GM21786 (cell line): Measurements from ENCODE around the gene GLIS1.

Experiments
- ATAC-seq: cut with Tn5 transposase; IDR thresholded peaks from one replicate; pipeline ENCODE4 v1.9.1; 2021; ENCODE audit not compliant: unreplicated experiment

Gene GLIS1

DNA sequence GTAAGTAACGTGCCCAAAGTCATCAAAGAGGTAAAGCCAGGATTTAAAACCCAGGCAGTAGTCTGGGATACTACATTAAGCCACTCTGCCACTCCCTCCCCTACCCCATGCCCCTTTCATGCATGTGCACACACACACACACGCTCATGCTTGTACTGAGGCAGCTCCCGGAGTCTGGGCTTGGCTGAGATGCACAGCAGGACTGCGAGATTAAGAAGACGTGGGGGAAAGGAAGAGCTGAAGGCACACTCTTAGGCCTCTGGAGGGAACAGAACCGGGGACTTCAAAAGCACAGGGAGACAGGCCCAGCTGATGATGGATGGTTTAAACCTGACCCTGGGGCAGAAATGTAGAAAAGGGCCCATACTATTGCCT lies 98.3 kb downstream of the GLIS1 start:
- no peak for ATAC-seq

DNA sequence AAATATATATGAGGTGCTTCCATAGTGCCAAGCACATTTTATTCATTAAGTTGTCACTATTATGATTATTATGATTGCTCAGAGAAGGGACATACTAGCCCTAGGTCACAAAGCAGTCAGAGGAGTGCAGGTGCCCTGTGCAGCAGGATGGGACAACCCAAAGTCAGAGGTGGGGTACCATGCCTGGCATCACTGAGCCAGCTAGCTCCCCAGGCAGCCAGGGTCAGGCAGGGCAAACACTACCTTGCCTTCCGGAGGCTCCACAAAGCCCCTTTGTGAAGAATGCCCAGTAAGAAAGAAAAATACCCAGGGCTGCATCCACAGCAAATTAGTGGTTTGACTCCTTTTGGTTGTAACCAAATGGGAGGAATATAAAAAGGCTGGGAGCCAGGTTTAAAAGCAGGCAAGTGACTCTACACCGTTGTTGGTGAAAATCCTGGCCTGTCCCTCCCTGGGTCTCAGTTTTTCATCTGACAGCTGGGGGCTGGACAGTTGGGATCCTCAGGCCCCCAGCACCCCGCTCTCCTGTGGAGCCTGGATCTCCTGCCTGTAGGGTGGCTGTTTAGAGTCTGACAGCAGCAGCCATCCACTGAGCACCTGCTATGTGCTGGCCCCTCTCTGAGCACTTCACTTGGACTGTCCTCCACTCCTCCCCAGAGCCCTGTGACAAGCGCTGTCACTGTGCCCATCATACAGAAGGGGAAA lies 98.8 kb downstream of the GLIS1 start:
- ATAC-seq = no peak

DNA sequence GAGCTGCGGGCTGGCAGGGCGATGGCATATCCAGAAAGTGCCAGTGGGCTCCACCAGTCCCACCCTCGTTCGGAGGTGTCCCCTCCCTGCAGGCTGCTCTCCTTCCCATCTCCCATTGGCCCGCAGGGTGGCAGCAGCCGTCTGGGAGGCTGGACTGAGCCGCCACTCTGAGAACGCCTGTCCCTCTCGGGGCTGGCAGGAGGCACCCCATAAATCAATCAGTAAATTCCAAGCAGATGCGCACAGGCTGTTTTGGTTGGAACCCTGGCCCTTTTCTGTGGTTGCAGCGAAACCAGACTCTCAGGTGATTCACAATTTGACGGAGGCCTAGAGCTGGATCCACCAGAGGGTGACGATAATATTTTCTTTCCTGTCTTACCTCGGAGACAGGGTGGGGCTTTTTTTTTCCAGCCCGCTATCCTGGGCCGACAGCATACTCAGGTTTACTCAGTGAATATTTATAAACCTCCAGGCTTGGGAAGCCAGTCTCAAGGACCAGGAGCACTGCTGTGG lies 99.7 kb downstream of the GLIS1 start:
- ATAC-seq = no peak

DNA sequence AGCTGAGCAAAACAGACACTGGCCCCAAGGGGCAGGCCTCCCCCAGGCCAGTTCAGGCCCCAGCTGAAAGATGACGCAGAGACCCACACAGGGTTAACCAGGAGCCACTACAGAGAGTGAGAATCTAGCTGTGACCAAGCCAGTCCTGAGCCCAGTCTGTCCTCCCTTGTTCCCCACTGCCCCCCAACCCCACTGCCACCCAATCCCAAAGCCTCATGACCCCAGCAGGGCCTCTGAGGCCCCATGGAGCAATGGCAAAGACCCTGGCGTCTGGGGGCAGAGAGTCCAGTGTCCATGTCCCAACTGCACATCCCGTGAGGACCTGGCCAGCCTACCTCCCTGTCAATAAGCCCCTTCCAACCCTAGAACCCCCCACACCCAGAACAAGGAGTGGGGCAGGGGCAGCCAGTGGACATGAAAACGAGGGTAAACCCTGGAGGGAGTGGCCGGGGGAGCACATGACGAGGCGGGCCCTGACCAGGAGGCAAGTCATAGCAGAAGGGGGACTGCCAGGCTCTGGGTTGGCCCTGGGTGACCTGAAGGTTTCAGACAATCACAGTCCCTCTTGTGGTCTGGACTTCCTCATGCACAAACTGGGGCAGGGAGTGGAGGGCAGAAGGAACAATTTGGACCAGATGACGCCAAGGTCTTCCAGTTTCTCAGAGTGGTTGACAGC lies 100.5 kb downstream of the GLIS1 start:
- ATAC-seq = no peak

DNA sequence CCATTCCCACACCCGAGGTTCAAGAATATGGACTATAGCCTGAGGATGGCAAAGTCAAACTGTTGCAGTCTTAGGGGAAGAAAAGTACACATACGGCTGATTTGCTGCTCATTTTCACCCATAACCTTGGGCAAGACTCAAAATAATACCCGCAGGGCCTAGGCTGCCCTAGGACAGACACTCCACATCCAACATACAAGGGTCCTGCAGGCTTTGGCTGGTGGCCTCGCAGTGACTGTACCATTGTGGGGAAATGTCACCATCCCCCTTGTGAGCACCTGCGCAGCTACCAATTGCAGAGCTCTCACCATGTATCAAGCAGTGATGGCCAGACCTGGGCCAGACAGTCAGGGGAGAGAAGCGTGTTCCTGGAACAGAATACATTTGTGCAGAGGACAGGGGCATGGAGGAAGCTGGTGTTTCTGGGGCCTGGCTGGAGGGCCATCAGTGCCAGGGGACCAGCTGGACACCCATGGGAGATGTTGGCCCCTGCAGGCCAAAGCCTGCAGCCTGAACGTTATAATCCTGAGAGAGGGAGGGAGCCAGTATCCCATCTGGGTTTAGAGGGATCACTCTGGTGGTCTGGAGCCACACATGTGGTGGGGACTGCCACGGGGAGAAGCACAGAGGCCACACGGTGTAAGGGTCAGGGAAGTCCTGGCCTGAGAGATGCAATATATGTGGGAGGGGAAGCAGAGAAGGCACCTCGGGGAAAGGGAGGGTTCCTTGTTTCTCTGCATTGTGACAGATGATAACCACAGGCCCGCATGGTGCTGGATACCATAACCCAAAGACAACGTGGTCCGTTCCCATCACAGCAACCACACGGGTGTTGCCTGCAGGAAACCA lies 101.2 kb downstream of the GLIS1 start:
- no peak for ATAC-seq

DNA sequence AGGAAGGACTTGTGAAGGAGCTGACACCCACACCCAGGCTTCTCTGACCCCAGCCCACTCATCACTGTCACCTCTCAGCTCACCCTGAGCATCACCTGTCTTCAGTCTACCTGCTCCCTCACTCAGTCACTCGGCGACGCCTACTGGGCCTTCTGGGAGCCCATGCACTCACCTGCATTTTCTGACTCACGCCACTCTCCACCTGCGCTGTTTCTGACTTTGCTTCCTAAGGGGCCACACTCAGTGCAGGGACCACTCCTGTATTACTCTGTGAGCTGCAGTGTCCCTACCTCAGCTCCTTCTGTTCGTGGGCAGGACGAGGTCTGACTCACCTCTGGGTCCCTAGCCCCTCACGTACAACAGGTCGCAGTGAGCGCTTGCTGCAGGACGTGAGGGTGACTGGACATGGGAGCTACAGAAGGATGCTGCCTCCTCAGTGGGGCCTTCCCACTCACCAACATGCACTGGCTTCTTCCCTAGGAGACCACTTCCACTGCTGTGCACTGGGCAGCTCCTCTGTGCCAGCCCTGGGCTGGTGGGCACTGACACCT lies 102.3 kb downstream of the GLIS1 start:
- no peak for ATAC-seq

DNA sequence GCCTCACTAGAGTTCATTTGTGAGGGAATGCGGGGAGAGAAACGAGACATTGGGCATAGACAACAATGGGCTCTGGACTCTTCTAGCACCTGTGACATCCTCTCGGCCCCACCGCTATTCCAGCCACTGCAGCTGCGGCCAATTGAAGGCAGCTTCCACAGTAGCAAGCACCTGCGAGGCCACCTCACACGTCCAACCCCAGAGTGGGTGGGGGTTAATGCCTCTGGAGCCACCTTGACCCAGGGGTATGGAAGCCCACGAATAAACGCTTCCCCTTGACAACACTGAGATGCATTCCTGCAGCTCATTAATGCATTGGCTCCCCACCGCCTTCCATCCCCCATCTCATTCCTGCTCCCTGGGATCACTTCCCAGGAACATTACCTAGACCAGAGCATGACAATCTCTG lies 104.4 kb downstream of the GLIS1 start:
- no peak for ATAC-seq

DNA sequence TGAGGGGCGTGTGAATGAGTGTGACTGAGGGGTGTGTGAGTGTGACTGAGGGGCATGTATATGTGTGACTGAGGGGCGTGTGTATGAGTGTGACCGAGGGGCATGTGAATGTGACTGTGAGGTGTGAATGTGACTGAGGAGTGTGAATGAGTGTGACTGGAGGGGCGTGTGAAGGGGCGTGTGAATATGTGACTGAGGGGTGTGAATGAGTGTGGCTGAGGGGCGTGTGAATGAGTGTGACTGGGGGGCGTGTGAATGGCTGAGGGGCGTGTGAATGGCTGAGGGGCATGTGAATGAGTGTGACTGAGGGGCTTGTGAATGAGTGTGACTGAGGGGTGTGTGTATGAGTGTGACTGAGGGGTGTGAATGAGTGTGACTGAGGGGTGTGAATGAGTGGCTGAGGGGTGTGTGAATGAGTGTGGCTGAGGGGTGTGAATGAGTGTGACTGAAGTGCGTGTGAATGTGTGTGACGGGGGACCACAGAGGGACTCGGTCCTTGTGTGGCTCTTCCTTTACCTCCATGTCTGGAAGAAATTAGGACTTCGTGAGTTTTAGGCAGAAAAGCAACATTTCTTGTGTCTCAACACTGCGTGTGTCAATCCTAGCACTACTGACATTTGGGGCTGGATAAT lies 105.8 kb downstream of the GLIS1 start:
- no peak for ATAC-seq

DNA sequence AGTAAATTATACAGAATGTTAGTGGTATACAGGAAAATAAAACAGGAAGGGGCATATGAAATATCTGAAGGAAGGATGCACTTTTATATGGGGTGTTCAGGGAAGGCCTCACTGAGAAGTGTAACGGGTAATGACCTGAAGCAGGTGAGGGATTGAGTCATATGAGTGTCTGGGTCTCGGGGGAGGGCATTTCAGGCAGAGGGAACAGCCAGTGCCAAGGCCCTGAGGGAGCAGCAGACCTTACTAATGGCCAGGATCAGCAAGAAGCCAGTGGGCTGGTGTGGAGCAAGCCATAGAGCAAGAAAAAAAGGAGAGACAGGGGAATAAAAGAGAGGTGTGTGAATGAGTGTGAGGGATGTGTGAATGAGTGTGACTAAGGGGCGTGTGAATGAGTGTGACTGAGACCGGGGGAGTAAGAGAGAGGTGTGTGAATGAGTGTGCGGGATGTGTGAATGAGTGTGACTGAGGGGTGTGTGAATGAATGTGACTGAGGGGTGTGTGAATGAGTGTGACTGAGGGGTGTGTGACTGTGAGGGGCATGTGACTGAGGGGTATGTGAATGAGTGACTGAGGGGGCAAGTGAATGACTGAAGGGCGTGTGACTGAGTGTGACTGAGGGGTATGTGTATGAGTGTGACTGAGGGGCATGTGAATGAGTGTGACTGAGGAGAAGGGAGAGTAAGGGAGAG lies 107.2 kb downstream of the GLIS1 start:
- ATAC-seq = no peak

DNA sequence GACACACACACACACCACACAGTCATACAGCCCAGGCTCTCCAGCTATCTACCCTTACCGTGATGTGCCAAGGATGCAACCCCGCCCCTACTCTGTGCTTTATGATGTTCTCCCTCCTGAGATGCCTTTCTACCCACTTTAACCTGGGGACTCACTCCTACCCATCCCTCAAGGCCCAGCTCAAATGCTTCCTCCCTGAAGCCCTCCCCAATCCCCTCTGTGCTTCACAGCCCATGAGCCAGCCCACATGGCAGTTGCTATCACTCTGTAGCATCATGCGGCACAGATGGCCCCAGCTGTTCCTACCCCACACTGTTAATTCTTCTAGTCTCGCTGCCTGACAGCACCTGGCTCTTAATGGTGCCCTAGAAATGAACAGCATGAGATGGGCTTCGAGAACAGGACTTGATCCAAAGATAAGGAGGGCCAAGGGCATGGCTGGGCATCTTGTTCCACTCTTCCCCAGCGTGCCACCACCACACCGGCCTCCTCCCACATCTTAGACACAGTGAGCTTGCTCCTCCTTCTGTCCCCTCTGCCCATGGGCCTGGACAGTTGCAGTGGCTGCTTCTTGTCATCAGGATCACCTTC lies 109.8 kb downstream of the GLIS1 start:
- ATAC-seq = no peak

DNA sequence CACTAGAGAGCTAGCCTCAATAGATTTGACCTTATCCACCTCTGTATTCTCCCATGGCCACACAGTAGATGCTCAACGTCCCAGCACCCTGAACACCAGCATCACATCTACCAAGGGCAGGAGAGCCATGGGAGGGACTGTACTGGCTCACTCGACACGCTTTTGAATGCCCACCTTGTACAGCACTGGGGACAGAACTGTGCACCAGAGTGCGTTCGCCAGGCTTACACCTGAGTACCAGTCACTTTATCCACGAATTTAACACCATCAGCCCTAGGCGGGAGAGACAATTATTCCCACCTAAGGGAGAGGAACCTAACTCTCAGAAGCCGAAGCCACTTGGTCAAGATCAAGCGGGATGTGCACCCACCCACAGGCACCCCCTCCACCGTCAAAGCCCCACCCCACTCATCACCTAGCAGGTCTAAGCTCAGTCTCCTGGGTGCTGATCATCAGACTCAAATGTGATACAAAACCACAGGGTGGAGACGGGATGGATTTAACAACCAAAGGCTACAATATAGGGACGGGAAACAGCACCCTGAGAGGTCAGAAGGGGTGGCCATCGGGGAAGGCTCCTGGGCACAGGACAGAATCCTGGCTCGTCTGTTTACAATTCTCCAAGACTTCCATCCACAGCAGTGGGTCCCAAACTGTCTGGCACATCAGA lies 110.5 kb downstream of the GLIS1 start:
- no peak for ATAC-seq

DNA sequence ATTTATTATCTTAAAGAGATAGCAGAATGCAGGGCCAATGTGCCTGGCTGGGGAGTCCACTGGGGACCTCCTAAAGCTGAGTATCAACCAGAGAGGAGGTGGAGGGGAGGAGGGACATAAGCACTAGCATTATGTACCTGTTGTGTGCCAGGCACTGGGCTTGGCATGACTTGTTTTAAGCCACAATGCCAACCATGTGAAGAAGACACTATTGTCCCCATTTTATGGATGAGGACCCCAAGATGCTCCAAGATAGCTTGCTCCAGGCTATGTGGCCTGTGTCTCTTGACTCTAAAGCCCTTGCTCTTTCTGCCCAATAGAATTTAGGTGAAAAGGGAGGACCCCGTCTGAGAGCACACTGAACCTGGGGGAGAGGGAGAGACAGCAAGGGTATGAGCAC lies 111.3 kb downstream of the GLIS1 start:
- ATAC-seq = no peak

DNA sequence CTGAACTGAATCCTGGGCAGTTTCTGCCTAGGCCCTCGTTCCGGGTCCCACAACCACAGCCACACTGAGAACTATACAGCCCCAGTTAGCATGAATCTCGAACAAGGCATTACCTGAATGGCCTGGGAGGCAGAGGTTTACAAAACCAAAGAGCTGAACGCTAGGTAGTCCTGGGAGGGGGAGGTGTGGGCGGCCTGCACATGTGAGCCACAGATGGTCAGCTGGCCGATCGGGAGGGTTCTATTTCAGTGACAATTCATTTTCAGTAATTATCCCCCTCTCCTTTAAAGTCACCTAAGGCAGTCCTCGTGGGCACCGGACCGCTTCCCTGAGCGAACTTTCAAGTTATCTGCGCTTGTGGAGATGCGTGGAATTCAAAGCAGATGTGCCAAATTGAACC lies 111.9 kb downstream of the GLIS1 start:
- no peak for ATAC-seq

DNA sequence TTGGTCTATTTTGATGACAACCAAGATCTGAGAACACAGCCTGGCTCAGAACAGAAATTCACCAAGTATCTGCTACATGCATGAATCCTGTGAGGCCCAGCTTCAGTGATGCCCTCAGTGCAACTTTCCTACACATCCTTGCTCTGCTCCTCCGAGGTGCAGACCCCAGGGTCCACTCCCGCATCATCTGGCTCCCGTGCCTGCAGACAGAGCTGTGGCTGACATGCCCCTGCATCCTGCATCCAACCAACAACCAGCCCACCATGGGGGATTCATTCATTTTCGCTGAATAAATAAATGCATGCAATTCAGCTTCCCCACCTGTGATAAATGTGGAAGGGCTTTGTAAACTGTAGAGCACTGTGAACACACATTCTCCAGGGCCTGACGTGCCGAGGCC lies 112.3 kb downstream of the GLIS1 start:
- ATAC-seq = no peak

DNA sequence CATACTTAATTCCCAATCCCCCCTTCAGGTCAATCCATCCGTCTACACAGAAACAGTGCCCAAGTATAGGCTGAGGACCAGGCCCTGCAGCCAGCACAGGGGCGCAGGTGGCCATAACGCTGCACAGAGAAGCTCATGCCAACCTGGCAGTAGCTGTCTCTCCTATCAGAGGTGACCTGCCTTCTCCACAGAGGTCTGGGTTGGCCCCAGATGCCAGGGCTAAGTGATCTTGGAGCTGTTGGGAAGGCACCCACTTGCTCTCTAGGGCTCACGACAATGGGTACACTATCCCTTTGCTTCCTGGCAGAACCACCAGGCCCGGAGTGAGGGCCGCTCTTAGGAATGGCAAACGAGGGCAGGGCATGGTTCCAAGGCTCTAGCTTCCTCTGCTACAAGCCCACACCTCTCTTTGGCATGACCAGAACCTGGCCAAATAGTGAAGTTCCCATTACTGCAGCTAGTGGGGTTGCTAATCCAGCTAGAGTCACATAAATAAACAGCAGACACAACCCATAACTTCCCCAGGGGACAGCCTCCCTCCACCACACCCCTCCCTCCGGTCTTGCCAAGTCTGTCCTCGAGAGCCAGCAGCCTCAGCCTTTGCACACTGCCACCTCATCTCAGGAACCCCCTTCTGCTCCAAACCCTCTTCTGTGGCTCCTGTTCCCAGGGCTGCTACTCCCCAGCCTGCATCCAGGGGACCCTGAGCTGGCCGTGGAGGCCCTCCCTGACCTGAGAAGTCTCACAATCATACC lies 113.0 kb downstream of the GLIS1 start:
- no peak for ATAC-seq

DNA sequence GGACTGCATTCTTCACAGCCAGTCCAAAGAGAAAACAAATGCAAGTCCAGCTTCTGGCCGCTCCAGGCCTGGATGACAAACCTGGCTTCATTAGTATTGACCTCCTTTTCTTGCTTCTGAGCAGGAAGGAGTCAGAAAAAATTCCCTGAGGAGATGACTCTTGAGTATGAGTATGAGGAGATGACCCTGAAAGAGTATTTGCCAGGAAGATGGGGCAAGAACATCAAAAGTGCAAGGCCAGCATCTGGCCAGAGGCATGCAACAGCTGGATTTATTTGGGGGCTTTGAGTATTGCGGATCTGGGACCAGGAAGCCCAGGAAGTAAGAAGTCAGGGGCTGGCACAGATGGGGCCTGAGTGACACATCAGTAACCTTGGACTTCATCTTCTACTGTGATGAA lies 113.9 kb downstream of the GLIS1 start:
- ATAC-seq = no peak

DNA sequence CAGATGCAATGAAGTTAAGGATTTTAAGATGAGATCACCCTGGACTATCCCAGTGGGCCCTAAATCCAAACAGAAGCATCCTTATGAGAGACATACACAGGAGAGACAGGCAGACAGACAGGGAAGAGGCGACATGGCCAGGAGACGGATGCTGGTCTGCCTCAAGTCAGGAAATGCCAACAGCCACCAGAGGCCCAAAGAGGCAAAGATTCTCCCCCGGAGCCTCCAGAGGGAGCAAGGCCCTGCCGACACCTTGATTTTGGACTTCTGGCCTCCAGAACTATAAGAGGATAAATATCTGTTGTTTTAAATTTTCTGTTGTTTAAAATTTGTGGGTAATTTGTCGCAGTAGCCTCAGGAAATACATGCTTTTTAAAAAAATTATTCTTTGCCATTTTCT lies 116.4 kb downstream of the GLIS1 start:
- ATAC-seq = no peak

DNA sequence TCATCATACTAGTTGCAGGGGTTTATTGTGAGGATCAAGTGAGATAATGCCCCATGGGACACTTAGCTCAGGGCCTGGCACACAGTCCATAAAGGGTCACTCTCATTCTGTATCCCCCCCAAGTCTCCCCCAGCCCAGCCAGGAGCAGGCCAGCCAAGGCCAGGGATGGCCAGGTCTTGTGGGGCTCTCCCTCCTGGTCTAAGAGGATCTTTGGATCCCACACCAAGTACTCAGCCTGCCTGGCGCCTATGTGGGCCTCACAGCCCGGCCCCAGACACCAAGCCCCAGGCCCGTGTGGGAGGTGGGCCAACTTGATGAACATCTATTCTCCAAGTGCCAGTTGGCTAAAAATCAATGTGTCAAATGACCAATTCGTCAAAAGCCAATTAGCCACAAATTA lies 117.8 kb downstream of the GLIS1 start:
- ATAC-seq = no peak
